ENCODE results near the gene CDC42BPA. TPM values are rescaled to one million over a fixed set of nuclear protein-coding genes. Genes with fewer than 3 reads are reported as not detected.

CDC42BPA gene
- total RNA-seq, 4 donors from 2014 or later = 47.0 to 58.6 (median 54.8) TPM

DNA sequence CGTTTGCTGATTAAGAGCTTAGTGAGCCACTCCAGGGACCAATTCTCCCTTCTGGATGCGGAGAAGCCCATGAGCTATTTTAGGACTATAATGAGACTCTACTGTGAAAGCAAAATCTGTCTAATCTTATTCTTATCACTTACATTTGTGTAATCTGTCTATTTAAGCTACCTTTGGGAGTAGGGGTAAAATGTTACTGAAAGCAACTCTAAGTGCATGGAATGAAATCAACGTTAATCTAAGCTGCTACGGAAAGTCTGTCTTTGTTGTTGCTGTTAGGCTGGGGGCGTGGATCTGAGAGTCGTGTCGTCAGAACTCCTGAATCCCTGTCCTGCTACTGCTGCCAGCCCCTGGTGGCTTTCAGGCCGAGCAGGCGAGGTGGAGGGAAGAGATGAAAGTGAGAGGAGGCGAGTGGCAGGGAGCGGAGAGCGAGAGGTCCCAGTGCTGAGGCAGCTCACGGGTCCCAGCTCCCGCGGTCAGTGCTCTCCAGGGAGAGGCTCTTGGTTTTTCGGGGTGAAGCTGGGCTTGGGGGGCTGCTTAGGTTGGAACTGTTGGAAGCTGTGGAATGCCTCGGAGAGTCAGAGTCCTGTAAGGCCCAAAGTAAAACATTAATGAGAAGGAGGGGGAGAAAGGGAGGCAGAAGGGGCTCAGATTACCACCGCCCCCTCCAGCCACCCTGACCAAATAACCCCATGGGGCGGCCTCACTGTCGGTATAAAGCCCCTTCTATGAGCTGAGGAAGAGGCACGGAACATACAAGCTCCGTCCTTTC is 324.3 kb downstream of the CDC42BPA start:
- DNase-seq (ENCODE audit: low spot score in 2 of 2) = no peak
- Histone ChIP-seq H3K27ac (peak overlapping the region; percentile 17 to 84 (median 59)), H3K4me3 (peak overlapping the region in 1 of 4 donors; percentile 14), H3K27me3 (no peaks in the 10 kb centered on the region), H3K36me3 (peaks cover 0 to 16% (median 0%) of the 10 kb centered on the region in 3 donors), H3K4me1 (peaks cover 0 to 19% (median 13%) of the 10 kb centered on the region in 4 donors), H3K9me3 (peaks cover 0 to 4% (median 0%) of the 10 kb centered on the region in 4 donors)
- WGBS, 2 donors = 36 to 38% methylated on average over 22 of the region's 22 CpGs
- TF ChIP-seq, protein P1, sequence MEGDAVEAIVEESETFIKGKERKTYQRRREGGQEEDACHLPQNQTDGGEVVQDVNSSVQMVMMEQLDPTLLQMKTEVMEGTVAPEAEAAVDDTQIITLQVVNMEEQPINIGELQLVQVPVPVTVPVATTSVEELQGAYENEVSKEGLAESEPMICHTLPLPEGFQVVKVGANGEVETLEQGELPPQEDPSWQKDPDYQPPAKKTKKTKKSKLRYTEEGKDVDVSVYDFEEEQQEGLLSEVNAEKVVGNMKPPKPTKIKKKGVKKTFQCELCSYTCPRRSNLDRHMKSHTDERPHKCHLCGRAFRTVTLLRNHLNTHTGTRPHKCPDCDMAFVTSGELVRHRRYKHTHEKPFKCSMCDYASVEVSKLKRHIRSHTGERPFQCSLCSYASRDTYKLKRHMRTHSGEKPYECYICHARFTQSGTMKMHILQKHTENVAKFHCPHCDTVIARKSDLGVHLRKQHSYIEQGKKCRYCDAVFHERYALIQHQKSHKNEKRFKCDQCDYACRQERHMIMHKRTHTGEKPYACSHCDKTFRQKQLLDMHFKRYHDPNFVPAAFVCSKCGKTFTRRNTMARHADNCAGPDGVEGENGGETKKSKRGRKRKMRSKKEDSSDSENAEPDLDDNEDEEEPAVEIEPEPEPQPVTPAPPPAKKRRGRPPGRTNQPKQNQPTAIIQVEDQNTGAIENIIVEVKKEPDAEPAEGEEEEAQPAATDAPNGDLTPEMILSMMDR (IDR thresholded peaks at IDR 0.05) = no peak
- no peak for TF ChIP-seq EP300 (IDR thresholded peaks at IDR 0.05)
- no peak for TF ChIP-seq POLR2A (IDR thresholded peaks at IDR 0.05)

DNA sequence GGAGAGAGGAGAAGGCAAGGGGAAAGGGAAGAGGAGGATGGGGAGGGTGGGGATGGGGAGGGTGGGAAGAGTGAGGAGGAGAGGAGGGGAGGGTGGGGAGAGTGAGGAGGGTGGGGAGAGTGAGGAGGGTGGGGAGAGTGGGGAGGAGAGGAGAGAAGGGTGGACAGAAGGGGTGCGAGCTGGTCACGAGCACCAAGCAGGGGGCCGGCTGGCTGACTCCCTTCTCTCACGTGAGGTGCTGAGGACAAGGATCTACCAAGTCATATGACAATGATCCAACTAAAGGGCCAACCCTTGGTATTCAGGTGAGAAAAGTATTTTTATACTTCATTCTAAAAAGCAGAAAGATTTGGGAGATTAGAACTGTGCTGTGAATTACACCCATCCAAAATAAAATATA is 326.4 kb downstream of the CDC42BPA start:
- no peaks in the 10 kb centered on the region for H3K27me3 ChIP-seq
- peaks cover 0 to 8% (median 0%) of the 10 kb centered on the region in 4 donors for H3K9me3 ChIP-seq
- H3K4me3 ChIP-seq = no peak overlapping the region
- 88 to 94% methylated on average over 4 of the region's 4 CpGs for WGBS, 2 donors
- peaks cover 0 to 19% (median 13%) of the 10 kb centered on the region in 4 donors for H3K4me1 ChIP-seq
- TF ChIP-seq, protein P1 (IDR thresholded peaks at IDR 0.05) = no peak
- TF ChIP-seq POLR2A (IDR thresholded peaks at IDR 0.05) (no peak), EP300 (IDR thresholded peaks at IDR 0.05) (no peak)
- no peak for DNase-seq (ENCODE audit: low spot score in 2 of 2)
- no peak overlapping the region for H3K27ac ChIP-seq
- H3K36me3 ChIP-seq = peaks cover 0 to 30% (median 0%) of the 10 kb centered on the region in 3 donors

DNA sequence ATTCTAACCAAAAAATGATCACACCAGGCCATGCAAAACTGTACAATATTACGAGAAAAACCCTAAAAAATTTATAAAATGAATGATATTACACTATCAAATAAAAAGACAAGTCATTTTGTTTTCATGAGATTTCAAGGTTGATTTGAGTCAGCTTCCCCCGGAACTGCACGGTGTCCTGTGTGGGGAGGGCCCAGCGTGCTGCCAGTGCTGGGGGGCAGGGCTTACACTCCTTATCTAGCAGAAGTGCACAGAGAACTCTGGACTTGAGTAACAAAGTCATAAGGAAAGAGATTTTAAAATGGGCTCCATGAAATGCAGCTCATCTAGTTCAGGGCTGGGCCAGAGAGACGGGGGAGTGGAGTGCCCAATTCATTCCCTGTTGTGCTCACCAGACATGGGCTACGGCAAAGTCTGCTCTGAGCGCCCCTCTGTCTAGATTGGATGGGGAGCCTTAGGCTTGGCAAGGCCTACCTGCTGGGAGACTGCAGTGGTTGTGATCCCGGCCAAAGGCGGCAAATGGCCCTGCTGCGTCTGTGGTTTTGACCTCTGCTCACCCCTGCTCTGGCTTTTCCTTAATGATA is 328.1 kb downstream of the CDC42BPA start:
- Histone ChIP-seq H3K4me3 (no peak overlapping the region), H3K27me3 (no peaks in the 10 kb centered on the region), H3K36me3 (peaks cover 0 to 47% (median 2%) of the 10 kb centered on the region in 3 donors), H3K9me3 (peaks cover 0 to 8% (median 0%) of the 10 kb centered on the region in 4 donors), H3K4me1 (peaks cover 0 to 18% (median 12%) of the 10 kb centered on the region in 4 donors), H3K27ac (peak overlapping the region in 1 of 4 donors; percentile 54)
- DNase-seq (ENCODE audit: low spot score in 2 of 2) = no peak
- TF ChIP-seq POLR2A (IDR thresholded peaks at IDR 0.05) = no peak
- TF ChIP-seq, protein P1 (IDR thresholded peaks at IDR 0.05) = no peak
- no peak for TF ChIP-seq EP300 (IDR thresholded peaks at IDR 0.05)
- 76 to 84% methylated on average over 10 of the region's 10 CpGs for WGBS, 2 donors

DNA sequence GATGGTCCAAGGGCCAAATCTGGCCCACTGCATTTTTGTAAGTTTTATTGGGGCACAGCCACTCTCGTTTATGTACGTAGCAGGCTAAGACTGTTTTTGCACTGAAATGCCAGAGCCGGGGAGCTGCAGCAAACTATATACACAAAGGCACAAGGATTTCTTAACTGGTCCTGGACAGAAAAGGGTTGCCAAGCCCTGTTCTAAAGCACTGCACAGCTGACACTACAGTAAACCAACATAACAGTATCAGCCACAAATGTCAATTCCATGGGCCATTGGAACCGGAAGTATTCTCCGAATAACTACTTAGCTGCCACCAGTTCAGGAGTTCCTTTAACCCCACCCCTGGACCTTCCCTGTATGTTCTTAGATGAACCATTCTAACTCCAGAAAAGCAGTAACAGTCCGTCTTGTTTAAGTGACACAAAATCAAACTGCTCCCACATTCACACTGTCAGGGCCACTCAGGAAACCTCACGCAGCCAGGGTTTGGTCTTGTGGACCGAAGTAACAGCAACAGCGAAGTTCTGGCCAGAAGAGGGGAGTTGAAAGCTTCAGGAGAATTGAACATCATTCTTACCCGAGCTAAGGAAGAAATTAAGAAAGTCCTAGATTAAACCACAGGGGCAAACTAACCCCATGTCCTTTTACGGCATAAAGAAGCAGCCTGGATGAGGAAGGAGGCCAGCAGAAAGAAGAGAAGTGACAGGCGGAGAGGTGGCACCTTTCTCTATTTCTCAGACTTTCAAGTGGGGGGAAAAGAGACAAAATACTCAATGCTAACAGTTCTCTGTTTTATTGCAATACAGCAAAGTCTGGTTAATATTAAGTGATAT is 329.0 kb downstream of the CDC42BPA start:
- peak overlapping the region in 1 of 4 donors; percentile 54 for H3K27ac ChIP-seq
- peaks cover 0 to 8% (median 0%) of the 10 kb centered on the region in 4 donors for H3K9me3 ChIP-seq
- no peak overlapping the region for H3K4me3 ChIP-seq
- no peaks in the 10 kb centered on the region for H3K27me3 ChIP-seq
- DNase-seq (ENCODE audit: low spot score in 2 of 2) = no peak
- H3K4me1 ChIP-seq = peaks cover 0 to 13% (median 8%) of the 10 kb centered on the region in 4 donors
- WGBS, 2 donors = 60 to 69% methylated on average over 12 of the region's 12 CpGs
- H3K36me3 ChIP-seq = peaks cover 0 to 56% (median 10%) of the 10 kb centered on the region in 3 donors
- TF ChIP-seq POLR2A (IDR thresholded peaks at IDR 0.05) = no peak
- TF ChIP-seq EP300 (IDR thresholded peaks at IDR 0.05) = no peak
- TF ChIP-seq, protein P1 (IDR thresholded peaks at IDR 0.05) = no peak
